Measurements from ENCODE around the gene IL18R1.

- TF ChIP-seq EP300 (IDR thresholded peaks at IDR 0.05) = no peak
- no peak for TF ChIP-seq CBX2 (IDR thresholded peaks at IDR 0.05; ENCODE audit: borderline replicate concordance, low read depth)
- TF ChIP-seq, protein P1, sequence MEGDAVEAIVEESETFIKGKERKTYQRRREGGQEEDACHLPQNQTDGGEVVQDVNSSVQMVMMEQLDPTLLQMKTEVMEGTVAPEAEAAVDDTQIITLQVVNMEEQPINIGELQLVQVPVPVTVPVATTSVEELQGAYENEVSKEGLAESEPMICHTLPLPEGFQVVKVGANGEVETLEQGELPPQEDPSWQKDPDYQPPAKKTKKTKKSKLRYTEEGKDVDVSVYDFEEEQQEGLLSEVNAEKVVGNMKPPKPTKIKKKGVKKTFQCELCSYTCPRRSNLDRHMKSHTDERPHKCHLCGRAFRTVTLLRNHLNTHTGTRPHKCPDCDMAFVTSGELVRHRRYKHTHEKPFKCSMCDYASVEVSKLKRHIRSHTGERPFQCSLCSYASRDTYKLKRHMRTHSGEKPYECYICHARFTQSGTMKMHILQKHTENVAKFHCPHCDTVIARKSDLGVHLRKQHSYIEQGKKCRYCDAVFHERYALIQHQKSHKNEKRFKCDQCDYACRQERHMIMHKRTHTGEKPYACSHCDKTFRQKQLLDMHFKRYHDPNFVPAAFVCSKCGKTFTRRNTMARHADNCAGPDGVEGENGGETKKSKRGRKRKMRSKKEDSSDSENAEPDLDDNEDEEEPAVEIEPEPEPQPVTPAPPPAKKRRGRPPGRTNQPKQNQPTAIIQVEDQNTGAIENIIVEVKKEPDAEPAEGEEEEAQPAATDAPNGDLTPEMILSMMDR (IDR thresholded peaks at IDR 0.05) = no peak
- no peak for TF ChIP-seq POLR2A (IDR thresholded peaks at IDR 0.05; ENCODE audit: low read length)
- no peak for TF ChIP-seq MYC (IDR thresholded peaks at IDR 0.05; ENCODE audit: borderline replicate concordance, low read length)
- no peak for TF ChIP-seq BCL3 (IDR thresholded peaks at IDR 0.05)
Observed at GRCh38 chr2:102310964-102311640, 44.5 kb upstream of the IL18R1 start, which contains the start of gene IL1RL1.
